ENCODE results near the gene CCDC181.
"Not testable (repeated sequence)": the region's sequence is repeated elsewhere in the genome, so short reads cannot be mapped to it uniquely, and the experiment has no call there.

Gene CCDC181

DNA sequence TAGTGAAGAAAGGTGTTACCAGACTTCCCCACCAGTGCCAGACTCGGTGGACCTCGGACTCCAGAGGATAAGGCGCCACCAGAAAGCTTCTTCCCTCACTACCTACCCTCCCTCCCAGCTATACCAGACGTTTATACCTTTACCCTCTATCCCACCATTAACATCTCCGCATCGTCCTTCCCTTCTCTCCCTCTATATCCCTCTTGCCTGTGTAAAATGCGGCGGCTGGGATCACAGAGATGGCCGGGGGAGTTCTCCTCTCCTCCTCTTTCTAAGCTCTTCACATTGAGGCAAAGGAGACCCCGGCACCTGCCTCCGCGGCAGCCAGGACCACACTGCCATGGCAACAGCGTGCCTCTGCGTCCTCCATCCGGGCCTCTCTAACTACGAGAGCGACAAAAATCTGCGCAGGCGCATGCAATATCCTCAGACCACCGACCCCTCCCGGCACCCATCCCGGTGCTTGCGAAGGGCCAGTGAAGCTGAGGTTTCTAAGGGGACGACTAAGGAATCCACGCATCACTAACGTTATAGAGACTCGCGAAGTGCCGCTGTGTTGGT lies at the start of gene CCDC181:
TSS of gene CCDC181 (minus strand) at position 394 of the 561 bp plus-strand sequence. CDS start 2,547 bp downstream, outside the sequence.
- DNase-seq = peak; percentile 41

GRCh38 chr1:169475806-169476387 lies 48.6 kb upstream of the CCDC181 start:
- DNase-seq = no peak

- no peak for DNase-seq
These were observed 47.2 kb upstream of the CCDC181 start for GRCh38 chr1:169474302-169474995.

DNA sequence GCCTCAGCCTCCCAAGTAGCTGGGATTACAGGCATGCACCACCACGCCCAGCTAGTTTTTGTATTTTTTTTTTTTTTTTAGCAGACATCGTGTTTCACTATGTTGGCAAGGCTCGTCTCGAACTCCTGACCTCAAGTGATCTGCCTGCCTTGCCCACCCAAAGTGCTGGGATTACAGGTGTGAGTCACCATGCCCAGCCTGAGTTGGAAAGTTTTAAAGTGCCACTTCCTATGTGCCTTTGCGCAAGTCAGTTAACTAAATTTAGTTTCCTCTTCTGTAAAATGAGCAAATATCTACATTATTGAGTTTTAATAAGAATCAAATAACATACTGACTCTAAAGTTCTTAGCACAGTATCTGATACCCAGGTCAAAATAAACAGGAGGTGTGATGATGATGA lies 46.1 kb upstream of the CCDC181 start:
- DNase-seq = no peak

- DNase-seq = no peak
These were observed 45.5 kb upstream of the CCDC181 start for GRCh38 chr1:169472738-169473137.

DNA sequence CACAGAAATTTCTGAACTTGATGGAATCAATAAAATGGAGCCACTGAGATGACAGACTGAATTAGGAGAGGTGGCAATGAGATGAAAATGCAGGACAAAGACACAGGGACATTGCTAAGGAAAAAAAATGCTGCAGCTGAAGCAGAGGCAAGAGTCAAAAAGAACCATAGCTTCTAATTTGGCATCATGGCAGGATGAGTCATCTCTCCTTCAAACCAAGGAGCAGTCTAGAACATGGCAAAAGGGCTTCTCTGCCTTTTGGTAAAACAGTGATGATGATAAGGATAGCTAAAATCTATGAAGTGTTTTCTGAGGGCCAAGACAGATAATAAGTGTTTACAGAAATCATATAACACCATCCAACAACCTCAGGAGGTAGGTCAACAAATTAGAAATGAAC lies 41.7 kb upstream of the CCDC181 start:
- DNase-seq = no peak

GRCh38 chr1:169466259-169467230 lies 39.3 kb upstream of the CCDC181 start:
- DNase-seq = no peak

DNA sequence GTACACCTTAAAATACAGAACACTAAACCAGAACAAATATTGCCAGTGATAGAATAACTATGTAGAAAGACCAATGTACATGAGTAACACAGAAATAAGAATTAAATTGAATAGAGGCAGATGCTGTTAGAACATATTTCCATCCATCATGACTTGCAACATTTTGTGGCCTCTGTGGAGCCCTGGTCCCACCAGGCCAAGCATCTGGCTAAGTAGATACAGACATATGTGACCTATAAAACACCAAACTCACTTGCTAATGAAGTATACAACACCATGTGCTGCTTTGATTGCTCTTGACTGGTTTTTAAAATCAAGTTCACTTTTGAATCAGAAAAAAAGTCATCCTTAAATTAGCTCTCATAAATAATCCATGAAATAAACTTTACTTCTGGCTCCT lies 38.0 kb upstream of the CCDC181 start:
- no peak for DNase-seq

DNA sequence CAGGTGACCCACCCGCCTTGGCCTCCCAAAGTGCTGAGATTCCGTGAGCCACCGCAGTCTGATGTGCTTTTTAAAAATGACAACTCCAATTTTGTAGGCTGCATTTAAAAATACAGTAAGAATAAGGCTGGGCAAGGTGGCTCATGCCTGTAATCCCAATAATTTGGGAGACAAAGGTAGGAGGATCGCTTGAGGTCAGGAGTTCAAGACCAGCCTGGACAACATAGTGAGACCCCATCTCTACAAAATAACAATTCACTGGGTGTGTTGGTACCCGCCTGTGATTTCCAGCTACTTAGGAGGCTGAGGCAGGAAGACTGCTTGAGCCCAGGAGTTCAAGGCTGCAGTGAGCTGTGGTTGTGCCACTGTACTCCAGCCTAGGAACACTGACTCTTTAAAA lies 35.1 kb upstream of the CCDC181 start:
- DNase-seq = no peak

- DNase-seq = no peak
These were observed 34.2 kb upstream of the CCDC181 start for GRCh38 chr1:169461390-169462000.

- DNase-seq = no peak
These were observed 33.0 kb upstream of the CCDC181 start for GRCh38 chr1:169460191-169460833.

GRCh38 chr1:169457443-169457842 lies 30.2 kb upstream of the CCDC181 start:
- DNase-seq = no peak

- DNase-seq = no peak
These were observed 28.8 kb upstream of the CCDC181 start for GRCh38 chr1:169456029-169456428.

- DNase-seq = no peak
These were observed 25.6 kb upstream of the CCDC181 start for GRCh38 chr1:169452921-169453320.

GRCh38 chr1:169451218-169451824 lies 24.0 kb upstream of the CCDC181 start:
- DNase-seq = no peak

GRCh38 chr1:169443923-169444322 lies 16.6 kb upstream of the CCDC181 start:
- DNase-seq = no peak

DNA sequence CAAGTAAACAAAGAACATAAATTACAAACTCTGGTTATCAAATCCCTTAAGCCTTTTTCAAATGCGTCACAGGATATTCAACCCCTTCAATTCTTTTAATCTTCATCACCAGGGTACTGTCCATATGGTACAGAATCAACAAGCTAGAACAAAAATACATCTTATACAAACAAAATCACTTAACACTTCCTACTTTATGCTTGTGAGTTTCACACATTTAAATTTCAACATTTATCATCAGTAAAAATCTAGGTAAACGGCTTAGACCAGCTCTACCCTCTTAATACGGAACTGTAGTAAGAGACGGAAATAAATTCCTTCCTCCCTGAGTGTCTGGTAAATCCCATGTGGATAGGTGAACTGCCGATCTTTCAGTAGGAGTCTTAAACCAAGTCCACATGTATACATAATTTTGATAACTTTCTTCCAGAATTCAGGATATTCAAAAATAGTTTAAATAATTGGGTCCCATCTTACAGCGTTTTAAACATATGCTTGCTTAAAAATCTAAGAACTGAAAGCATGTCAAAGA lies 1.0 kb downstream of the CCDC181 start:
- DNase-seq = no peak

DNA sequence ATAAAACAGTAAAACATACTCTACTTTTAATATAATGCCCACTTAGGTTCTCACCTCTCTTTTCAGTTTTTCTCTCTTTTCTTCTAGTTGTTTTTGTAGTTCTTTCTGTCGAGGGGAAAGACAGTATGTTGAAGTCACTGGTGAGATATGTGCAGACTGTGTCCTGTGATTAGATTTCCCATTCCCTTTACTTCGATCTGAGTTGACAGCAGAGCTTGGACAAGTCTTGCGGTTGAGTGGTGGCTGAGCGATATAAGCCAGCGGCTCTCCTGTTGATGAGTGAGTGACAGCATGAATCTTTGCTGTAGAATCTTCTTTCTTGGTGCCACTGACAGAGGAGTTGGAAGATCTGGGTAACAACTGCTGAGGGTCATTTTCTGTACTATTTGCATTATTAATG lies 6.0 kb downstream of the CCDC181 start:
- DNase-seq = no peak

- no peak for DNase-seq
These were observed 12.3 kb downstream of the CCDC181 start for GRCh38 chr1:169414952-169415351.

DNA sequence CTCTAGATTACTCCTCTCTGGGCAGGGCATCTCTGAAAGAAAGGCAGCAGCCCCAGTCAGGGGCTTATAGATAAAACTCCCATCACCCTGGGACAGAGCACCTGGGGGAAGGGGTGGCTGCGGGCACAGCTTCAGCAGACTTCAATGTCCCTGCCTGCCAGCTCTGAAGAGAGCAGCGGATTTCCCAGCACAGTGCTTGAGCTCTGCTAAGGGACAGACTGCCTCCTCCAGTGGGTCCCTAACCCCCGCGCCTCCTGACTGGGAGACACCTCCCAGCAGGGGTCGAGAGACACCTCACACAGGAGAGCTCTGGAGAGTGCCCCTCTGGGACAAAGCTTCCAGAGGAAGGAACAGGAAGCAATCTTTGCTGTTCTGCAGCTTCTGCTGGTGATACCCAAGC lies 18.9 kb downstream of the CCDC181 start:
- not testable (repeated sequence) for DNase-seq

DNA sequence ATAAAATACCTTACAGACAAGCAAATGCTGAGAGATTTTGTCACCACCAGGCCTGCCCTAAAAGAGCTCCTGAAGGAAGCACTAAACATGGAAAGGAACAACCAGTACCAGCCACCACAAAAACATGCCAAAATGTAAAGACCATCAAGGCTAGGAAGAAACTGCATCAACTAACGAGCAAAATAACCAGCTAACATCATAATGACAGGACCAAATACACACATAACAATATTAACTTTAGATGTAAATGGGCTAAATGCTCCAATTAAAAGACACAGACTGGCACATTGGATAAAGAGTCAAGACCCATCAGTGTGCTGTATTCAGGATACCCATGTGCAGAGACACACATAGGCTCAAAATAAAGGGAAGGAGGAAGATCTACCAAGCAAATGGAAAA lies 24.7 kb downstream of the CCDC181 start:
- not testable (repeated sequence) for DNase-seq

- no peak for DNase-seq
These were observed 31.3 kb downstream of the CCDC181 start for GRCh38 chr1:169395955-169396354.

Measured in stimulated activated CD4-positive, alpha-beta T cell treated with anti-CD3 and anti-CD28 coated beads, Interleukin-12 subunit alpha, Interleukin-12 subunit beta, amount 100 ng/mL, for 4 hours (primary cell).